Measurements from ENCODE around the gene SNCB.

The SNCB gene

DNA sequence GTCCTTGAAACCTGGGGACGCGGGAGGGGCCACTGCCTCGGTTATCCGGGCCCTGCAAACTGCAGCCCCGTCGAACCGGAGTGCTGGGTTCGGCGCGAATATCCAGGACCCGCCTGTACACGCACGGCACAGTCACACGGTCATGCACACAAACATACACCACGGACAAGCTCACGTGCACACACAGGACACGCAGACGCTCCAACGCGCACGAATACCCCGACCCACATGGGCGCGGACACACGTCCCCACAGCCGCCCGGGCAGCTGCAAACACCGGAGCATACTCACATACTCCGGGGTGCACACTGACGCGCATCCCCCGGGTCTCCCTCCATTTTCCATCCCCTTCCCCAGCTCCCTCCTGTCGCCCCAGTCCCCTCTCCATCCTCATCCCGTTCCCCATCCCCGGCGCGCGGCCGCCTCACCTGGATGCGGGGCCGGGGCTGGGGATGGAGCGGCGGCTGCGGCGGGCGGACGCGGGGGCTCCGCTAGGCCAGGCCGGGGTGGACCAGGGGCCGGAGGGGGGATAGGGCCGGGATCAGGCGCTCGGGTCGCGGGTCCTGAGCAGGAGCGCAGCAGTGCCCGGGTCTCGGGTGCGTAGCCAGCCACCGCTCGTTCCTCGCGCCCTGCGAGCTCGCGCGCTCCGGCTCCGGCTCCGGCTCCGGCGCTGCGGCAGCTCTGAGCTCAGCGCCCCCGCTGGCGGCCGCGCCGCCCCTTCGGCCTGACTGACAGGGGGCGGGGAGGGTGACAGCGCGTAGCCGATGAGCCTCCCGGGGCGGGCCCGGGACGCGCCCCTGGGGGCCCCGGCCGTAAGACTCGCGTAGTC, at the start of gene SNCB, which contains the start of gene EIF4E1B:
Gene SNCB, minus strand, starts transcription at position 682 of the 828 bp plus-strand sequence. CDS start 880 bp downstream, outside the sequence.
Gene EIF4E1B, plus strand, starts transcription at position 823 of the 828 bp plus-strand sequence. CDS start 12,113 bp downstream, outside the sequence.
- peaks cover 28 to 70% of the 10 kb centered on the region in 2 donors for H3K27me3 ChIP-seq (ENCODE audit: control insufficient read depth in 1 of 2, insufficient read depth in 2 of 2, low read length in 2 of 2)
- H3K36me3 ChIP-seq (ENCODE audit: insufficient read depth, low read length) = no peaks in the 10 kb centered on the region
- H3K4me3 ChIP-seq (ENCODE audit: low read depth in 1 of 2, low read length in 2 of 2) = peak within 1 kb of the TSS in 1 of 2 donors; percentile 43
- H3K9ac ChIP-seq (ENCODE audit: low read length) = no peak within 1 kb of the TSS
- H3K9me3 ChIP-seq (ENCODE audit: low read length) = no peaks in the 10 kb centered on the region
- no peaks in the 10 kb centered on the region for H3K4me1 ChIP-seq (ENCODE audit: insufficient read depth, low read length)
- H3K27ac ChIP-seq (ENCODE audit: low read depth, low read length) = no peak within 1 kb of the TSS

DNA sequence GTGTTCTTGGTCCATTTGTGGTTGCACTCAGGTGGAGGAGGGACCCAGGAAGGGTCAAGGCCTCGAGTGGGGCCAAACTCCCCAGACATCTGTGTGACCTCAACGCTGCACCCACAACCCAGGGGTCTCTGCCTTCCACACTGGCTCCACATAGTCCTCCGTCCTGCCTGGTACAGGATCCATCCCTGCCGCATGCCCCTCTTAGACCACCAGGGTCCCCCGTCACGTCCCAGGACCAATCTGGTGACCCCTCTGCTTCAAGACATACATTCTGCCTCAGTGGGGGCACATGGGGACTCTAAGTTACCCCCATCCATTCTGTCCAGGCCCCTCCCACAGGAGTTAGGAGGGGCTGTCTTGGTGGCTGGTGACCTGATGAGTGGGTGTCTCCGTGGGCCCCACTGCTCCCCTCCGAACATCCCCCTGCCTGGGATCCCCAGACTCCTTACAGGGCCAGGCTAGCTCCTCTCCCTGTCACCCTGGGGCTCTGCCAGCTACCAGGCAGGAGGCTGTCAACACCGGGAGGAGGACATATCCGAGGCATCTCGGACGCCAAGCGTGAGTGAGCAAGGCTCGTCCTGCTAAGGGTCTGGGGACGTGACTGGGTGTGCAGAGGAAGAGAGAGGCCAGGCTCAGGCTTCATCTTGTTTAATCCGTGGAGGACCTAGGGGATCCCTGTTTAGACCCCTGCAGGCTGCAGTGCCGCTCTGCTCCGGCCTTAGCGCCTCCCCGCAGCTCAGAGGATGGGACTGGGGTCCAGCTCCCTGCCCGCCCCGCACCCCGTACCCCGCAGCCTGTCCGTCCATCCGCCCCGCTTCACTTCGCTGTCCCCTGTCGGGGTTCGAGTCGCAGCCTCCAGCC, 49.3 kb upstream of the SNCB start:
- peaks cover 8 to 17% of the 10 kb centered on the region in 2 donors for H3K27me3 ChIP-seq (ENCODE audit: control insufficient read depth in 1 of 2, insufficient read depth in 2 of 2, low read length in 2 of 2)

DNA sequence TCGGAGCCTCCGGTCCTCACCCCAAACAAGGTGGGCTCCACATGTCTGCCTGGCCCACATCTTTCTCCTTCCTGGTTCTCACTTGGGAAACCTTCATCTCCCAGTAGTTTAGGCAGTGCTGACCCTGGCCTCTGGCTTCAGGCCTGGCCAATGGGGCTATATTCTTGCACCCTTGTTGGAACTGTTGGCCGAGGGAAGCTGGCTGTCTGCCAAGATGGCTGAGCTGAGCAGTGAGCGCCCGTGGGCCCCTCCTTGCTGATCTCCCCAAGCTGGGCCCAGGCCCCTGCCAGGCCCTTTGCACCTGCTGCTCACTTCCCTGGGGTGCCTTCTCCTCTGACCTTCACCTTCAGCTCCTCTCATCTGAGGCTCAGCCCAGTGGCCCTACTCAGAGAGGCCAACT, 48.2 kb upstream of the SNCB start:
- Histone ChIP-seq H3K9ac (ENCODE audit: low read length) (no peak overlapping the region), H3K4me3 (ENCODE audit: low read depth in 1 of 2, low read length in 2 of 2) (no peak overlapping the region), H3K27ac (ENCODE audit: low read depth, low read length) (no peak overlapping the region), H3K27me3 (ENCODE audit: control insufficient read depth in 1 of 2, insufficient read depth in 2 of 2, low read length in 2 of 2) (peaks cover 8 to 17% of the 10 kb centered on the region in 2 donors), H3K4me1 (ENCODE audit: insufficient read depth, low read length) (no peaks in the 10 kb centered on the region), H3K9me3 (ENCODE audit: low read length) (no peaks in the 10 kb centered on the region), H3K36me3 (ENCODE audit: insufficient read depth, low read length) (no peaks in the 10 kb centered on the region)

More for the DNA sequence above, 49.3 kb upstream of the SNCB start:
- no peak overlapping the region for H3K9ac ChIP-seq (ENCODE audit: low read length)
- H3K36me3 ChIP-seq (ENCODE audit: insufficient read depth, low read length) = no peaks in the 10 kb centered on the region
- no peaks in the 10 kb centered on the region for H3K4me1 ChIP-seq (ENCODE audit: insufficient read depth, low read length)
- no peak overlapping the region for H3K4me3 ChIP-seq (ENCODE audit: low read depth in 1 of 2, low read length in 2 of 2)
- H3K9me3 ChIP-seq (ENCODE audit: low read length) = no peaks in the 10 kb centered on the region
- H3K27ac ChIP-seq (ENCODE audit: low read depth, low read length) = no peak overlapping the region

DNA sequence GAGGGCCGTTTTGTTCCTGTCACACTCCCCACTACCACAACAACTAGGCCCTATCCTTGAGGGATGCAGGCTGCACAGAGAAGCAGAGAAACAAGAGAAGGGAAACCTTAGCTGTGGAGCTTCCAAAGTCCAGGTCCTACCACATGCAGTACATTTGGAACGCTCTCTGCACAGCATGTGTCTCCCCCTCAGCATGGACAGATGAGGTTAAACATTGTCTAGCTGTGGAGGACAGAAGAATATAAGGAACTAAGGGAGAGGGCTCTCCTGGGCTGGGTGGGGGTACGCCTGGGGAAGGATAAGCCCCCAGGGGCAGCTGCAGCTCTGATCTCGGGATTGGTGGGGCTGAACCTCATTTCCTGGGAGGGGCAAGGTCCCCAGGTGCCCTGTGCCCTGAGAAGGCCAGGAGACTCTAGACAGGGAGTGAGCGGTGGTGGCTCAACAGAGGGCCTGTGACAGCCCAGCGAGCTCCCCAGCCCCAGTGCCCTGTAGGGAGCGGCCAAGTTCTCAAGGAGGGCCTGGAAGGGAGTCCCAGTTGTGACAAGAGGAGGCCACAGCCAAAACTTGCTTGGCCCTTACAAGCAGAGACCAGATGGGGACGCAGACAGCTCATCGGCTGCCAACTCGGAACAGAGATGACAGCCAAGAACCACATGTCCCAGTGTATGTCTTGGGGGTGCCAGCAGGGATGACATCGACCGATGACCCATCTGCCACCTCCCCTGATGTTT, 47.0 kb upstream of the SNCB start:
- Histone ChIP-seq H3K27me3 (ENCODE audit: control insufficient read depth in 1 of 2, insufficient read depth in 2 of 2, low read length in 2 of 2) (peaks cover 8 to 17% of the 10 kb centered on the region in 2 donors), H3K9ac (ENCODE audit: low read length) (no peak overlapping the region), H3K36me3 (ENCODE audit: insufficient read depth, low read length) (no peaks in the 10 kb centered on the region), H3K4me3 (ENCODE audit: low read depth in 1 of 2, low read length in 2 of 2) (no peak overlapping the region), H3K4me1 (ENCODE audit: insufficient read depth, low read length) (no peaks in the 10 kb centered on the region), H3K27ac (ENCODE audit: low read depth, low read length) (no peak overlapping the region), H3K9me3 (ENCODE audit: low read length) (no peaks in the 10 kb centered on the region)

DNA sequence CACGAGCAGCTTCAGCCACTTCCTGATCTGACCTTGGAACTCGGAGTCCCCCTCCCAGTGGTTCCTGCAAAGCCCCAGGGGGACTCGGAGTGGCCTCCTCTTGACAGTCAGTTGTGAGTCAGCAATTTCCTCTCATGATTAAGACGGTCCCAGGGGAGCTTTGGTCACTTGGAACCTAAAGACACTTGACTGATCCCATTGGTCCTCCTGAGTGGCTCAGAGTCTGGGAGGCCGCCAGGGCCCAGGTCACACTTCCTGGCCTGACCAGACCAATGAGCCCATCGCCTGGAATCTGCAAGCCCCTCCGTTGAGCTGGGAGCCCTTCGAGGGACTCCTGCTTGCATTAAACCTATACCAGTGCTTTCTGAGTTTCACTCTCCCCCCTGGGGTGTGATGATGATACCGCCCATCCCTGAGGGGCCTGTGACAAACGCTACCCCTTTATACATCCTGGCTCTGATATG, 46.1 kb upstream of the SNCB start:
- no peak overlapping the region for H3K9ac ChIP-seq (ENCODE audit: low read length)
- no peak overlapping the region for H3K27ac ChIP-seq (ENCODE audit: low read depth, low read length)
- H3K4me1 ChIP-seq (ENCODE audit: insufficient read depth, low read length) = no peaks in the 10 kb centered on the region
- no peak overlapping the region for H3K4me3 ChIP-seq (ENCODE audit: low read depth in 1 of 2, low read length in 2 of 2)
- H3K27me3 ChIP-seq (ENCODE audit: control insufficient read depth in 1 of 2, insufficient read depth in 2 of 2, low read length in 2 of 2) = peaks cover 4 to 17% of the 10 kb centered on the region in 2 donors
- H3K36me3 ChIP-seq (ENCODE audit: insufficient read depth, low read length) = no peaks in the 10 kb centered on the region
- no peaks in the 10 kb centered on the region for H3K9me3 ChIP-seq (ENCODE audit: low read length)

DNA sequence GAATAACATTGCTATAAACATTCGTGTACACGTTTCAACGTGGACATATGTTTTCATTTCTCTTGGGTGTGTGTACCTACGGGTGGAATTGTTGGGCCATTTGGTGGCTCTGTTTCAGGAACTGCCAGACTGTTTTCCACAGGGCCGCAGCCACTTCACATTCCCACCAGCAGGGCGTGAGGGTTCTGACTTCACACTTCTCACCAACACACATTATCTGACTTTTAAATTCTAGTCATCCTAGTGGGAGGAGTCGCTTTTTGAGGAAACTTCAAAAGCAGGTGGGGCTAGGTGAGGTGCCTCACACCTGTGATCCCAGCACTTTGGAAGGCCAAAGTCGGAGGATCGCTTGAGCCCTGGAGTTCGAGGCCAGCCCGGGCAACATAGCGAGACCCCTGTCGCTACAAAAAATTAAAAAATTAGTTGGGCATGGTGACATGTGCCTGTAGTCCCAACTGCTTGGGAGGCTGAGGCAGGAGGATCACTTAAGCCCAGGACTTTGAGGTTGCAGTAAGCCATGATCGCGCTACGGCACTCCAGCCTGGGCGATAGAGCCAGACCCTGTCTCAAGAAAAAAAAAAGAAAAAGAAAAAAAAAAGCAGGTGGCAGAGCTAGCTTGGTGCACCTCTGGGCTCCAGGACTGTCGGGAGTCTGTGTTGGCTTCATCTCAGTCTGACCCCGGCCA, 45.5 kb upstream of the SNCB start:
- H3K9me3 ChIP-seq (ENCODE audit: low read length) = no peaks in the 10 kb centered on the region
- H3K4me3 ChIP-seq (ENCODE audit: low read depth in 1 of 2, low read length in 2 of 2) = no peak overlapping the region
- H3K27ac ChIP-seq (ENCODE audit: low read depth, low read length) = no peak overlapping the region
- H3K36me3 ChIP-seq (ENCODE audit: insufficient read depth, low read length) = no peaks in the 10 kb centered on the region
- H3K27me3 ChIP-seq (ENCODE audit: control insufficient read depth in 1 of 2, insufficient read depth in 2 of 2, low read length in 2 of 2) = peaks cover 4 to 15% of the 10 kb centered on the region in 2 donors
- H3K9ac ChIP-seq (ENCODE audit: low read length) = no peak overlapping the region
- no peaks in the 10 kb centered on the region for H3K4me1 ChIP-seq (ENCODE audit: insufficient read depth, low read length)

DNA sequence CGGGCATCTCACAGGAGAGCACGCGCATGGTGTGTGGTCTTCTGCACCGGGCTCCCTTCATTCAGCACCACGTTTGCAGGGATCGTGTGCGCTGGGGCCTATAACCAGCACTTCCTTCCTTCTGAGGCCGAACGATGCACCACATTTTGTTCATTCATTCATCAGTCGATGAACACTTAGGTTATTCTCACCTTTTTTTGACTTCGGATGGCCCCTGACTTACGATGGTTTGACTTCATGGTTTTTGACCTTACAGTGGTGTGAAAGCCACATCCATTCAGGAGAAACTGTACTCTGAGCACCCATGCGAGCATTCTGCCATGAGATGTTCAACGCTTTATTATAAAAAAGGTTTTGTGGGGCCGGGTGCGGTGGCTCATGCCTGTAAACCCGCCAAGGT, 44.5 kb upstream of the SNCB start:
- H3K4me1 ChIP-seq (ENCODE audit: insufficient read depth, low read length) = no peaks in the 10 kb centered on the region
- H3K9ac ChIP-seq (ENCODE audit: low read length) = no peak overlapping the region
- H3K4me3 ChIP-seq (ENCODE audit: low read depth in 1 of 2, low read length in 2 of 2) = no peak overlapping the region
- no peaks in the 10 kb centered on the region for H3K36me3 ChIP-seq (ENCODE audit: insufficient read depth, low read length)
- H3K27ac ChIP-seq (ENCODE audit: low read depth, low read length) = no peak overlapping the region
- H3K9me3 ChIP-seq (ENCODE audit: low read length) = no peaks in the 10 kb centered on the region
- peaks cover 4 to 14% of the 10 kb centered on the region in 2 donors for H3K27me3 ChIP-seq (ENCODE audit: control insufficient read depth in 1 of 2, insufficient read depth in 2 of 2, low read length in 2 of 2)

DNA sequence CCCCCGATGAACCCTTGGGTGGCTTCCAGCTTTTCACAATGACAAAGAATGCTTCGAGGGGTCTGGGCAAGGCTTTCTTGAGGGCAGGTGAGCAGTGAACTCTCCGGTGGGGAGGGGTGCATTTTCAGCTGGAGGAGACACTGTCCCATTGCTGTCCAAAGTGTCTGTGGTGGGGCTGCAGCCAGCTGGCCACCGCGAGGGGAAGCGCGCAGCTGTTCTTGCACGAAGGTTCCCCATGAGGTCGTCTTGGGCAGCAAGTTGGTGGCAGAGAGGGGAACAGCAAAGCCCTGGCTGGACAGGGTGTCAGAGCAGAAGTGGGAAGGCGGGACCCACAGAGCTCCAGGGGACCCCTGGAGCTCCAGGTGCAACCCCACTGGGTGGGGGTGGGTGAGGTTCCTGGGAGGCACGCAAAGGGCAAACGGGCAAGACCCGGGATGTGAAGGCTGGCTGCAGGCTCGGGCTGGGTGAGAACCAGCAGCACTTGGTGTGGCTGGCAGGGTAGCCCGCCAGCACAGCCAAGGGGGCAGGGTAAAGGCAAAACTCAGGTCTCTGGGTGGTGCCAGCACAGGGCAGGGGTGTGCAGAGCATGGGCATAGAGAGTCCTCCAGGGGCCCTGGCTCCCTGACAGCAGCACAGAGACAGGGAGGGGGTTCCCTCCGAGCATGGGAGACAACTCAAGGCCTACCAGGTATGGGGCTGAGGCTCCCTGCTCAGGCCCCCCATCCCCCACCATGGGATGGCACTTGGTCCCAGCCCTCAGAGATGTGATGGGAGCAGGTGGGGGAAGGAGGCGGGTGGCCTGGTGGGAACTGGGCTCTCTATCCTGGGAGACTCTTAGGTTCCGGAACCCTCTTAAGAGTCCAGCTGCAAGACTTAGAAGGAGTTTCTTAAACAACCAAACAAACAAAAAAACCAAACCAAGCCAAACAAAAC, 43.6 kb upstream of the SNCB start:
- no peak overlapping the region for H3K27ac ChIP-seq (ENCODE audit: low read depth, low read length)
- peaks cover 0 to 10% of the 10 kb centered on the region in 2 donors for H3K27me3 ChIP-seq (ENCODE audit: control insufficient read depth in 1 of 2, insufficient read depth in 2 of 2, low read length in 2 of 2)
- no peaks in the 10 kb centered on the region for H3K4me1 ChIP-seq (ENCODE audit: insufficient read depth, low read length)
- no peaks in the 10 kb centered on the region for H3K9me3 ChIP-seq (ENCODE audit: low read length)
- H3K36me3 ChIP-seq (ENCODE audit: insufficient read depth, low read length) = no peaks in the 10 kb centered on the region
- H3K9ac ChIP-seq (ENCODE audit: low read length) = no peak overlapping the region
- H3K4me3 ChIP-seq (ENCODE audit: low read depth in 1 of 2, low read length in 2 of 2) = no peak overlapping the region

DNA sequence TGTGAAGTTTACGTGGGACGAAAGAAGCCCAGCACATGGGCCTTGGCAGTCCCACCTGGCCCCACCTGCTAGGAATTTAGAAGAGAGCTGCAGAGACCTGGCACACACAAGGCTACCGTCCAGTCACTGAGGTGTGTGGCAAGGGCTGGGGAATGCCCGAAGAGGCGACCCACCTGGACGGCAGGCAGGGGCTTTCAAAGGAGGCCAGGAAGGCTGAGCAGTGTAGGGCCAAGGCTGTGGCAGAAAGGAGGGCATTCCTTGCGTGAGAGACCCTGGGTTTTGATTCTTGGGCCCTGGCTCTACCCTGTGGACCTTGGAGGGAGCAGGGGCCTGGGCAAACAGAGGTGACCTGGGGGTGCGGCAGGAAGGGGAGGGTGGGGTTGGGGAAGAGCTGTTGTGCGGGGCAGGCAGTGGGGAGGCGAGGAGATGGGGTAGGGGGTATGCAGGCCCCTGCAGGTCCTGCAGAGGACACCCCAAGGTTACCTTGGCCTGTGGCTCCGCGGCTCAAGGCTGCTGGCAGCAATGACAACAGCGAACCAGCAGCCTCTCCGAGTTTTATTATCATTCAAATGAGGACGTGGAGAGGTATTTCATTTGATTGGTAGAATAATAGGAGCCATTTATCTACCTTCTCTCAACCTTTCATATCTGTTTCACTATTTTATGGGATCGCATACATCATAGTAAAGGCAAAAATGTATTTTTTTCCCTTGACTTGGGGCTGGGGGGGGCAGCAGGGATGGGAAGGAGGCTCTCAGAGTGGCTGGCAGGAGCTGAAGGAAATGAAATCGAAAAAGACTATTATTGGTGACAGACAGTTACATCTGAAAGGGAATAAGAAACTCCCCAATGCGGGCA, 41.8 kb upstream of the SNCB start:
- Histone ChIP-seq H3K27me3 (ENCODE audit: control insufficient read depth in 1 of 2, insufficient read depth in 2 of 2, low read length in 2 of 2) (peaks cover 0 to 10% of the 10 kb centered on the region in 2 donors), H3K27ac (ENCODE audit: low read depth, low read length) (no peak overlapping the region), H3K9me3 (ENCODE audit: low read length) (no peaks in the 10 kb centered on the region), H3K9ac (ENCODE audit: low read length) (no peak overlapping the region), H3K36me3 (ENCODE audit: insufficient read depth, low read length) (no peaks in the 10 kb centered on the region), H3K4me1 (ENCODE audit: insufficient read depth, low read length) (no peaks in the 10 kb centered on the region), H3K4me3 (ENCODE audit: low read depth in 1 of 2, low read length in 2 of 2) (no peak overlapping the region)
